B cell (primary cell): ENCODE measurements around the gene TCHH. TPM values are rescaled to one million over a fixed set of nuclear protein-coding genes. Genes with fewer than 3 reads are reported as not detected.
"Not testable (repeated sequence)": the region's sequence is repeated elsewhere in the genome, so short reads cannot be mapped to it uniquely, and the experiment has no call there.

Experiments
- ATAC-seq: fragments of 200-7000 bp; cut with Tn5 transposase; one replicate; pipeline ENCODE4 v1.10.0; 2021; ENCODE audit warnings: low read depth, mild to moderate bottlenecking, moderate number of reproducible peaks, moderate library complexity
- CTCF ChIA-PET: fragments of 350-600 bp; sonication (Branson Sonifier 250); formaldehyde crosslinking; loops from one replicate; lab custom pipeline; 2021; ENCODE audit warnings: antibody characterized with exemption, inconsistent platforms; lab: Charles Lee
- POLR2A ChIA-PET: fragments of 350-600 bp; sonication (Branson Sonifier 250); formaldehyde crosslinking; loops from one replicate; lab custom pipeline; 2021; ENCODE audit warnings: antibody characterized with exemption; lab: Charles Lee
- DNase-seq: peaks from one replicate; pipeline ENCODE4 v3.0.0; 2013
- H2AFZ ChIP-seq: 2 replicates; pipeline ENCODE4 v1.6.1; 2012; ENCODE audit warnings: mild to moderate bottlenecking, low read depth, low read length; ENCODE audit not compliant: insufficient read depth, poor library complexity, severe bottlenecking
- H3K27ac ChIP-seq, 2 donors: 1 replicate in 1 of 2; 2 replicates in 1 of 2; pipeline ENCODE4 v1.5.1; 2012 to 2013; ENCODE audit warnings: low read length in 2 of 2, mild to moderate bottlenecking in 2 of 2, moderate library complexity in 1 of 2
- H3K27me3 ChIP-seq, 4 experiments: fragments of 200-600 bp in 1 of 4; sonication (generic) in 1 of 4; replicated peaks in 1 of 4; 1 replicate in 2 of 4; 2 replicates in 2 of 4; pipeline versions ENCODE4 v1.6.1 to v1.7.0; 2013 to 2016; ENCODE audit warnings: low read length in 3 of 4, mild to moderate bottlenecking in 2 of 4, mixed read lengths in 1 of 4, moderate library complexity in 1 of 4; ENCODE audit not compliant: insufficient read depth in 4 of 4, control insufficient read depth in 3 of 4; ENCODE audit errors: control extremely low read depth in 1 of 4
- H3K36me3 ChIP-seq, 2 experiments: replicated peaks in 1 of 2; 1 replicate in 1 of 2; 2 replicates in 1 of 2; pipeline versions ENCODE4 v1.6.1 to v1.7.1; 2013; ENCODE audit warnings: low read length in 1 of 2; ENCODE audit not compliant: insufficient read depth in 2 of 2, control insufficient read depth in 1 of 2; ENCODE audit errors: control extremely low read depth in 1 of 2, extremely low read depth in 1 of 2
- H3K4me1 ChIP-seq, 2 donors: fragments of 200-600 bp in 1 of 2; sonication (generic) in 1 of 2; 1 replicate in 1 of 2; 2 replicates in 1 of 2; pipeline versions ENCODE4 v1.5.1 to v1.6.1; 2013 to 2017; ENCODE audit warnings: low read length in 2 of 2; ENCODE audit not compliant: control insufficient read depth in 2 of 2, insufficient read depth in 2 of 2
- H3K4me2 ChIP-seq: replicated peaks from 2 replicates; pipeline ENCODE3; 2012; ENCODE audit warnings: mild to moderate bottlenecking, low read depth, low read length; ENCODE audit not compliant: poor library complexity, severe bottlenecking
- H3K4me3 ChIP-seq, 5 experiments: fragments of 200-600 bp in 1 of 5; sonication (generic) in 1 of 5; 1 replicate in 3 of 5; 2 replicates in 2 of 5; pipeline versions ENCODE4 v1.5.1 to v1.7.0; 2011 to 2016; ENCODE audit warnings: low read length in 4 of 5, mild to moderate bottlenecking in 4 of 5, low read depth in 2 of 5, control low read depth in 1 of 5, moderate library complexity in 1 of 5; ENCODE audit not compliant: insufficient read depth in 1 of 5; ENCODE audit errors: control extremely low read depth in 1 of 5, extremely low read depth in 1 of 5
- H3K79me2 ChIP-seq: fragments of 200-600 bp; sonication (generic); one replicate; pipeline ENCODE4 v1.6.0; 2016; ENCODE audit warnings: low read length; ENCODE audit not compliant: control insufficient read depth, insufficient read depth
- H3K9ac ChIP-seq: fragments of 200-600 bp; sonication (generic); 2 replicates; pipeline ENCODE4 v1.6.1; 2017; ENCODE audit warnings: mild to moderate bottlenecking, low read length, moderate library complexity
- H3K9me3 ChIP-seq, 3 donors: one replicate each; pipeline versions ENCODE4 v1.6.1 to v1.7.1; 2013; ENCODE audit warnings: low read length in 2 of 3; ENCODE audit not compliant: control insufficient read depth in 2 of 3, insufficient read depth in 1 of 3; ENCODE audit errors: control extremely low read depth in 1 of 3
- H4K20me1 ChIP-seq: 2 replicates; pipeline ENCODE4 v1.6.0; 2012; ENCODE audit warnings: mild to moderate bottlenecking, low read length; ENCODE audit not compliant: insufficient read depth, control insufficient read depth, poor library complexity, severe bottlenecking
- H3K27ac Mint-ChIP-seq: one replicate; pipeline ENCODE4 v1.8.0; 2021; ENCODE audit warnings: mixed read lengths
- H3K27me3 Mint-ChIP-seq: one replicate; pipeline ENCODE4 v1.8.0; 2021; ENCODE audit warnings: mixed read lengths
- H3K4me1 Mint-ChIP-seq: one replicate; pipeline ENCODE4 v1.8.0; 2021; ENCODE audit warnings: mixed read lengths
- H3K4me3 Mint-ChIP-seq: one replicate; pipeline ENCODE4 v1.8.0; 2021; ENCODE audit warnings: mixed read lengths
- H3K9me3 Mint-ChIP-seq: one replicate; pipeline ENCODE4 v1.8.0; 2022; ENCODE audit warnings: mixed read lengths; ENCODE audit not compliant: insufficient read depth
- EZH2 ChIP-seq: IDR thresholded peaks from 2 replicates; pipeline ENCODE4 v1.6.1; 2012; ENCODE audit warnings: borderline replicate concordance, low read depth, mild to moderate bottlenecking, moderate library complexity, low read length; ENCODE audit not compliant: insufficient read depth, poor library complexity, severe bottlenecking
- WGBS: methylation state at CpG from one replicate; pipeline ENCODE4 v1.1.5; 2013; ENCODE audit warnings: missing lambda C conversion rate; ENCODE audit not compliant: insufficient coverage; 5-methylcytosine and 5-hydroxymethylcytosine counted together
- intact Hi-C: fragments of 100-400 bp; cut with micrococcal nuclease; formaldehyde crosslinking; loops from one replicate; pipeline ENCODE4 v1.10.0; 2022
- polyA plus RNA-seq: library from polyadenylated mRNA; depleted of rRNA; stranded (reverse); fragments of >200 nt; gene quantifications from 2 replicates; pipeline ENCODE4 v1.2.3, GENCODE V29; 2012
- total RNA-seq, 2 donors: library from RNA; stranded (reverse); fragments of 120-200 nt in 1 of 2; gene quantifications; 1 replicate in 1 of 2; 2 replicates in 1 of 2; pipeline versions ENCODE4 v1.2.3 to v1.2.4, GENCODE V29; 2013 to 2022
- TF ChIP-seq, protein P1 (sequence below): fragments of 200-600 bp; IDR thresholded peaks from one replicate; pipeline ENCODE4 v1.8.0; 2022; ENCODE audit warnings: antibody characterized with exemption, mild to moderate bottlenecking

Gene TCHH
- total and polyA plus RNA-seq, 2 donors (not counting 1 experiment from before 2014, with no cell fraction given): not detected

GRCh38 chr1:152145769-152146168 lies 30.5 kb upstream of the TCHH start:
- Histone ChIP-seq H3K27ac (no peak overlapping the region), H3K9me3 (peaks cover 0 to 21% (median 15%) of the 10 kb centered on the region in 3 donors), H3K4me3 (no peak overlapping the region), H4K20me1 (no peaks in the 10 kb centered on the region), H3K4me1 (no peaks in the 10 kb centered on the region), H3K36me3 (no peaks in the 10 kb centered on the region), H3K79me2 (no peaks in the 10 kb centered on the region), H3K9ac (no peak overlapping the region), H3K27me3 (peaks cover 0 to 11% (median 5%) of the 10 kb centered on the region in 4 experiments), H2AFZ (no peak overlapping the region), H3K4me2 (no peak overlapping the region)
- H3K27me3 Mint-ChIP-seq: peaks cover 32% of the 10 kb centered on the region
- TF ChIP-seq, protein P1, sequence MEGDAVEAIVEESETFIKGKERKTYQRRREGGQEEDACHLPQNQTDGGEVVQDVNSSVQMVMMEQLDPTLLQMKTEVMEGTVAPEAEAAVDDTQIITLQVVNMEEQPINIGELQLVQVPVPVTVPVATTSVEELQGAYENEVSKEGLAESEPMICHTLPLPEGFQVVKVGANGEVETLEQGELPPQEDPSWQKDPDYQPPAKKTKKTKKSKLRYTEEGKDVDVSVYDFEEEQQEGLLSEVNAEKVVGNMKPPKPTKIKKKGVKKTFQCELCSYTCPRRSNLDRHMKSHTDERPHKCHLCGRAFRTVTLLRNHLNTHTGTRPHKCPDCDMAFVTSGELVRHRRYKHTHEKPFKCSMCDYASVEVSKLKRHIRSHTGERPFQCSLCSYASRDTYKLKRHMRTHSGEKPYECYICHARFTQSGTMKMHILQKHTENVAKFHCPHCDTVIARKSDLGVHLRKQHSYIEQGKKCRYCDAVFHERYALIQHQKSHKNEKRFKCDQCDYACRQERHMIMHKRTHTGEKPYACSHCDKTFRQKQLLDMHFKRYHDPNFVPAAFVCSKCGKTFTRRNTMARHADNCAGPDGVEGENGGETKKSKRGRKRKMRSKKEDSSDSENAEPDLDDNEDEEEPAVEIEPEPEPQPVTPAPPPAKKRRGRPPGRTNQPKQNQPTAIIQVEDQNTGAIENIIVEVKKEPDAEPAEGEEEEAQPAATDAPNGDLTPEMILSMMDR: no peak
- no peak for TF ChIP-seq EZH2
- WGBS: 78% methylated on average over 3 of the region's 4 CpGs
- peaks cover 18% of the 10 kb centered on the region for H3K9me3 Mint-ChIP-seq
- CTCF ChIA-PET: no interaction called here
- H3K4me1 Mint-ChIP-seq: no peaks in the 10 kb centered on the region
- intact Hi-C loops: no loop called here
- no peak overlapping the region for H3K27ac Mint-ChIP-seq
- no peak overlapping the region for H3K4me3 Mint-ChIP-seq
- ATAC-seq (no peak), DNase-seq (no peak)
- POLR2A ChIA-PET: no interaction called here

DNA sequence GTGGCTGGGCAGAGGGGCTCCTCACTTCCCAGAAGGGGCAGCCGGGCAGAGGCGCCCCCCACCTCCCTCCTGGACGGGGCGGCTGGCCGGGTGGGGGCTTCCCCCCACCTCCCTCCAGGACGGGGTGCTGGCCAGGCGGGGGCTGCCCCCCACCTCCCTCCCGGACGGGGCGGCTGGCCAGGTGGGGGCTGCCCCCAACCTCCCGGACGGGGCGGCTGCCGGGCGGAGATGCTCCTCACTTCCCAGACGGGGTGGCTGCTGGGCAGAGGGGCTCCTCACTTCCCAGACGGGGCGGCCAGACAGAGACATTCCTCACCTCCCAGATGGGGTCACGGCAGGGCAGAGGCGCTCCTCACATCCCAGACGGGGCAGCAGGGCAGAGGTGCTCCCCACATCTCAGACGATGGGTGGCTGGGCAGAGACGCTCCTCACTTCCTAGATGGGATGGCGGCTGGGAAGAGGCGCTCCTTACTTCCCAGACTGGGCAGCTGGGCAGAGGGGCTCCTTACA lies 29.5 kb upstream of the TCHH start:
- DNase-seq, H3K27ac Mint-ChIP-seq, H4K20me1 ChIP-seq, POLR2A ChIA-PET, H2AFZ ChIP-seq, H3K36me3 ChIP-seq, H3K4me3 ChIP-seq, CTCF ChIA-PET, H3K27me3 ChIP-seq, ATAC-seq, H3K79me2 ChIP-seq, H3K4me3 Mint-ChIP-seq, H3K9ac ChIP-seq, intact Hi-C loops, H3K4me1 Mint-ChIP-seq, H3K4me2 ChIP-seq, H3K4me1 ChIP-seq, H3K27ac ChIP-seq: not testable (repeated sequence)
- peaks cover 18% of the 10 kb centered on the region for H3K9me3 Mint-ChIP-seq
- H3K27me3 Mint-ChIP-seq: peaks cover 35% of the 10 kb centered on the region
- WGBS: 96% methylated on average over 10 of the region's 25 CpGs
- H3K9me3 ChIP-seq: peaks cover 0 to 21% (median 15%) of the 10 kb centered on the region in 3 donors
